ENCODE results near the gene DENND5B. TPM values are rescaled to one million over a fixed set of nuclear protein-coding genes. Genes with fewer than 3 reads are reported as not detected.

DENND5B gene
- total RNA-seq, 1 experiment from 2014 or later = 13.5 TPM

Other genes starting within 250 kb of the DENND5B start
- 1.4 and 2.3 TPM in 2 replicates for gene ETFBKMT, start 68.6 kb upstream of the DENND5B start, total RNA-seq (2014; rRNA removed; shearing (Covaris generic))
- gene AMN1, start 137.9 kb upstream of the DENND5B start, total RNA-seq (2014; rRNA removed; shearing (Covaris generic)) = 9.5 and 11.7 TPM in 2 replicates

Data from RPMI7951 (cell line).